HG03457 (cell line): ENCODE data around the gene LRPAP1.
"Not testable (repeated sequence)": the region's sequence is repeated elsewhere in the genome, so short reads cannot be mapped to it uniquely, and the experiment has no call there.

Source experiments
- ATAC-seq: cut with Tn5 transposase; IDR thresholded peaks from one replicate; pipeline ENCODE4 v1.9.1; 2021; ENCODE audit warnings: moderate number of reproducible peaks; ENCODE audit not compliant: unreplicated experiment

LRPAP1 gene

DNA sequence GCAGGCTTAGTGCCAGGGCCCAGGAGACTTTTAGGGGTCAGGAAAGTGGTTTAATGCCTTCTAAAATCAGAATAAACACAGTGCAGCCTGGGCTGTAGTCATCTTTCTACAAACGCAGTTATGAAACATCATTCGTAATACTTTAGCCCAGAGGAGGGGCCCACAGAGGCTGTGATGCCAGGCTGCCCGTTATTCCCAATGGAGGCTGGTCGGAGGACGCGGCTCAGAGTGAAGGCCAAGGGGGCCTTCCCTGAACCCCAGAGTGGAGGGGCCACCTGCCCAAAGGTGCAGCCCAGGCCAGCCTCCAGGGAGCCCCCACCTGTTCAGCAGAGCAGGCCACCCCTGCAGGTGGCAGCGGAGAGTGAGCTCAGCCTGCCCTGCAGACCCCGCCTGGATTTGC, 29.9 kb upstream of the LRPAP1 start:
- not testable (repeated sequence) for ATAC-seq

DNA sequence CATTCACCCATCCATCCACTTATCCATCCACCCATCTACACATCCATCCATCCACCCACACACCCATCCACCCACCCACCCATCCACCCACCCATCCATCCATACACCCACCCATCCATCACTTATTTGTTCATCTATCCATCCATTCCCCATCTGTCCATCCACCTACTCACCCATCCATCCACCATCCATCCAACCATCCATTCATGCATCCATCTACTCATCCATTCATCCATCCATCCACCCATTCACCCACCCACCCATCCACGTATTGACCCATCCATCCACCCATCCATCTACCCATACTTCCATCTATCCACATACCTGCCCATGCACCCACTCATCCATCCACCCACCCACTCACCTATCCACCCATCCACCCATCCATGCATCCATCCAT, 28.2 kb upstream of the LRPAP1 start:
- not testable (repeated sequence) for ATAC-seq

DNA sequence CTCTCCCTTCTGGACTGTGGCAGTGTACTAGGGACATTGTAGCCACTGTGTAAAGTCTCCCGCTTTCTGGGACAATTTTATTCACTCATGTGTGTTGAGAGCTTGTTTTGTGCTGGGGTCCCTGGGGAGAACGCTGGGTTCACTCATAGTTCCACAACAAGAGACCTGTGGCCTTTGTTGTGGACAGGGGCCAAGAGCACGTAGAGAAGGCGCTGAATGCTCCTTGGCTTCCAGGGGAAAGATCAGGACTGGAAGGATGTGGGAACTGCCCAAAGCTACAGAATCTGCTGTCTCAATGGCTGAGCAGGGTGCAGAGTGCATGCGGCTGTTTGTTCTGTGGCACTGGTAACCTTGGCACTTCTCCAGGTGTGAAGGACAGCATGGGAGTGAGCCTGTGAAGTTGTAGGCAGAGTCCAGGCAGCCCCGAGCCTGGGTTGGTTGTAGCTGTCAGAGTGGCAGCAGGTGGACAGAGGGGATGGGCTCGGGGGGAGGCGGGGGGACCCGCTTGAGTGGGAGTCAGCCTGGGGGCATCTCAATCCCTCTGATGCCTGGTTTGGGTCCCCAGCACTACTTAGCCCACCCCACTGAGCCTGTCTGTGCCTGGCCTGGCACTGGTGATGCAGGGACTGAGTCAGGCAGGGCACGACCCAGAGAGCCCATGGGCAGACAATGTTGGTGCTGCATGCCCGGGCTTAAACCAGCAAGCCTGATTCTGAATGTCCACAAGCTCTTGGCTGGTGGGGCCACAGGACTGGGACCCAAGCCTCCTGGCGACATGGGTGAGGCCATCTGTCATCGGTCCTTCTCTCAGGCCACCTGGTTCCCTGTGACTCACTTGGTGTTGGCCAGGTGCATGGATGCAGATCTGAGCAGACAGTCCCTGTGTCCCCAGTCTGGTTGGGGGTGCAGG, 27.4 kb upstream of the LRPAP1 start:
- ATAC-seq, result not testable (repeated sequence)

DNA sequence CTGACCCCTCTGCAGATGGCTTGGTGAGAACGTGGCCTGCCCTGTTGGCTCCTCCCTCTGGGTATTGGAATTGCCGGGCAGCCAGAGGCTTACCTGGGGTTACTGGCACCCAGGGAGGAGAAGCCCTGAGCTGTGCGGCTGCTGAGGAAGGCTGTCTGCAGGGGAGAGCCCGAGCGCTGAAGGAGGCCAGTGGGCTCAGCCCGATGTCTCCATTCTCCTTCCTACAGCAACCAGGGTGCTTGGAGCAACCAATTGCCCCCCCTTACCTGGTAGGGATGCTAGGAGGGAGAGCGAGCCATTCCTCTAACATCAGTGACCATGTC, 26.3 kb upstream of the LRPAP1 start:
- not testable (repeated sequence) for ATAC-seq

DNA sequence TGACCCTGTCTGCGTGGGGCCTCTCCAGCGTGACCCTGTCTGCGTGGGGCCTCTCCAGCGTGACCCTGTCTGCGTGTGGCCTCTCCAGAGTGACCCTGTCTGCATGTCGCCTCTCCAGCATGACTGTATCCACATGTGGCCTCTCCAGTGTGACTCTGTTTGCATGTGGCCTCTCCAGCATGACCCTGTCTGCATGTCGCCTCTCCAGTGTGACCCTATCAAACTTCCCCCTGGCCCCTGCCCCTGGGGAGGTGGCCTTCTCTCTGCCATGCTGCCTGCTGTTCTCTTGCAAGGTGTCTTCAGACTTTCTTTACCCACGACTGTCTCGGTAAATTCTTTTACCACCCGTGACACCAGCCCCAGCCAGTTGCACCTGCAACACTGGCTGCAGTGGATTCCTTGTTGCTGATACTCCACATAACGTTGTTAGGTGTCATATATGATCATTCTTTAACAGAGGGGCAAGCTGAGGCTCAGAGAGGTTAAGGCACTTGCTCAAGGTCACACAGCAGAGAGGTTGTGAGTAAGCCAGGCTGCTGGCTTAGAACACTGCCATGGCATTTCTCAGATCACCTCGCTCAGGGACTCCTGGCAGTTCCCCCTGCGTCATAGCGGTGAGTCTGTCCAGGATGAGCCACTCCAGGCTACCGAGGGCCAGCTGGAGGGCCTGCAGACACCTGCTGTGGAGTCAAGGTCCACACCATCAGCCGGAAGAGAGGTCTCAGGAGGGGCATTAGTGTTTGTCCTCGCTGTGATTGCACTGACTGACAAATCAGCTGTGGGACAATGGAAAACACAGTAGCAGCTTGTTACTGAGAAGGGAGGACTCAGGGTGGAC, 25.7 kb upstream of the LRPAP1 start:
- not testable (repeated sequence) for ATAC-seq

DNA sequence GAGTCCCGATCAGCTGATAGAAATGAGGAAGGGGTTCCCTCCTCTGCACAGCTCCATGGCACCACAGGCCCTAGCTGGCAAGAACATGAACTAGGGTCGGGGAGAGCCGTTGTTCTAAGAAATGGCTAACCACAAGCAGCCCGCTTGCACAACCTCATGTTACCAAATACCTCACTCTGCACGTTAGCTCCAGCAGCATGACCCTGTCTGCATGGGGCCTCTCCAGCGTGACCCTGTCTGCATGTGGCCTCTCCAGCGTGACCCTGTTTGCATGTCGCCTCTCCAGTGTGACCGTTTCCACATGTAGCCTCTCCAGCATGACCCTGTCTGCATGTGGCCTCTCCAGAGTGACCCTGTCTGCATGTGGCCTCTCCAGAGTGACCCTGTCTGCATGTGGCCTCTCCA, 24.9 kb upstream of the LRPAP1 start:
- not testable (repeated sequence) for ATAC-seq

DNA sequence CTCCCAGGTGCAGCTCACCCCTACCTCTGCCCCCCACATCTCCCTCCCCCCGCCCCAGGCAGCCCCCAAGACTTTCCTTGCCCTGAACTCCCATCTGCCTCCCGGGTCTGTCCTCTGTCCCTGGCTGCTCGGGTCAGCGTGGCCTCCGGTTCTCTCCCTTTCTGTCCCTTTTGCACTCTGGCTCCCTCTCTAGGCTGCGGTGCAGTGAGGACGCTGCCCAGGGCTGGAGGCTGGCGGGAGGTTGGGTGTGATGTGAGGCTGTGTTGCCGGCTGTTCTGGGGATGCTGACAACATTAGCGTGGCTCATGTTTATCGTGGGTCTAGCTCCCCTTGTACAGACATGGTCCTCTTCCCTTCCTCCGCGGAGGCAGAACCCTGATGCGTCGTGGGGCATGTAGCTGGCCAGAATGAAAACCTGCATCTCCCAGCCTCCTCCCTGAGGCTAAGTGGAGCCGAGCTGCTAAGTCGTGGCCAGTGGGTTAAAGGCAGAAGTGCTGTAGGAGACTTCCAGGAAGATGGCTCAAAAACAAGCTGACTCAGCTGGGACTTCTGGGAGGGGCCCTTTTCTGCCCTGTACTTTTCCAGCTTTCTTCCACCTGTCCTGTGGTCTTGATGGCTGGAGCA, 24.1 kb upstream of the LRPAP1 start:
- not testable (repeated sequence) for ATAC-seq

DNA sequence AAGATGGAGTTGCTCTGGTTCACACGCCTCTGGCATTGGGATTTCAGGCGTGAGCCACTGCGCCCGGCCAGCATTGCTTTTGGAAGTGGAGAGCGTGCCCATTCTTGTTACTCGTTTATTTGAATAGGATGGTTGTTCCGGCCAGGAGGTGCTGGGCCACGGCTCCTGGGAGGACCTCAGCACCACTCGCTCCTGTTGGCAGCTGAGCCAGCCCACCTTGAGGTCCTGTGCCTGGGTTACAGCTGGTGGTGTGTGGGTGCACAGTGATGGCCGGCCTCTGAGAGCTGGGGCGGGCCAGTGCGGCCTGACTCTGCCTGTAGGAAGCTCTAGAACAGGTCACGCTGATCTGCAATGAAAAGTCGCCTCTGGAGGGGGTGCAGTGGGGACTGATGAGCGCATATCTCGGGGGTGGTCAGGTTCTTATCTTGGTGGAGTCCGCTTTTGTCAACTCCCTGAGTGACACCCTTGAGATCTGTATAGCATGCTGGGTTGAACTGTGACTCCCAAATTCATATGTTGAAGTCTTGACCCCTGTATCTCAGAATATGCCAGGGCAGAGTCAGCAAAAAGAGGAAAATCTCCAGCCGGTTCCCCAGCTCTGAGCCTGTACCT, 23.3 kb upstream of the LRPAP1 start:
- ATAC-seq, result not testable (repeated sequence)

DNA sequence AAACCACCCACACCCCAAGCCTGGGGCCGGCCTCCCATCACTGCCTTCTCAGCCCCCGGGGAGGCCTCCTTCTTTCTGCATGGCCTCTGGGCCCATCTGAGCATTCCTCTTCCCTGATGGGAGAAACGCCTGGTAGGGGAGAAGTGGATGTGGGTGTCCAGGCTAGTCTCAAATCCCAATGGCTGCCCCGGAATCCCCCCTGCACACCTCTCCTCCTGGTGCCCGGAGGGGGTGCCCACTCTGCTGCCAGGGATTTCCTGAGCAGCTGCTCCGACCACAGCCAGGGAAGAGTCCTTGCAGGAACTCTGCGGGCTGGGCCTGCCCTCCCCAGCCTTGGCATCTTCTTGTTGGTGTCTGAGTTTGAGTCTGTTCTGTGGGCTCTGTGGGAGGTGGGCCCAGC, 19.1 kb upstream of the LRPAP1 start:
- not testable (repeated sequence) for ATAC-seq

DNA sequence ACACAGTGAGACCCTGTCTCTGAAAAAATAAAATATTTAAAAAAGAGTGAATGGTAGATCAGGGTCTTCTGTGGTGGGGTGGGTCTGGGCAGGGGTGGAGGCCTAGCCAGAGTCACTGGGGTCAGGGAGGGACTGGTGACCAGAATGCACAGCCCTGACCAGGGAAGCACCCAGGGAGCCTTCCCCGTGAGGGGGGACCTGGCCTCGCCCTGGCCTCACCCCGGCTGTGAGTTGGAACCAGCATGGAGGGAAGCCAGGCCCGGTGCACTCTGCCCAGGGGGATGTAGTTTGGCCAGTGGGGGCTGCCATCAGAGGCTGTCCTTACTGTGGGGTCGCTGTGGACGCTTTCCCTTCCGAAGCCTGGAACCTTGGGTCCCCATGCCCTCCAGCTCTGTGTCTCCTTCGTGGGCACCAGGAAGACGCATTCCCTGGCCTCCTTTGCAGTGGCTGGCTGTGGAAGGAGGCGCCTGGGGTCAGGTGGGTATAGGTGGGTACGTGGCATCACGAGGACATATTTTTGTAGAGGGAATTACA, 18.6 kb upstream of the LRPAP1 start:
- not testable (repeated sequence) for ATAC-seq

DNA sequence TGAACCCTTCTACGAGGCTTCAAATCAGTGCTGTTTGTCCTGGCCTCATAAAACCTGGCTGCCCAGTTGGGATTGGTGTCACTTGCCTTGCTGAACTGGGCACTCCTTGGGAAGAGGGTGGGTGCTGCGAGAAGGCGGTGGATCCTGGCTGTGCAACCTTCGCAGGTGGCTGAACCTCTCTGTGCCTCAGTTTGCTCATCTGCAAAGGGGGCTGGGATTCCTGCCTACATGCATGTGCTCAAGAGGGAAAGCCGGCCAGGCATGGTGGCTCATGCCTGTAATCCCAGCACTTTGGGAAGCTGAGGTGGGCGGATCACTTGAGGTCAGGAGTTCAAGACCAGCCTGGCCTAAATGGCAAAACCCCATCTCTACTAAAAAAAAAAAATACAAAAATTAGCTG, 17.8 kb upstream of the LRPAP1 start:
- not testable (repeated sequence) for ATAC-seq

DNA sequence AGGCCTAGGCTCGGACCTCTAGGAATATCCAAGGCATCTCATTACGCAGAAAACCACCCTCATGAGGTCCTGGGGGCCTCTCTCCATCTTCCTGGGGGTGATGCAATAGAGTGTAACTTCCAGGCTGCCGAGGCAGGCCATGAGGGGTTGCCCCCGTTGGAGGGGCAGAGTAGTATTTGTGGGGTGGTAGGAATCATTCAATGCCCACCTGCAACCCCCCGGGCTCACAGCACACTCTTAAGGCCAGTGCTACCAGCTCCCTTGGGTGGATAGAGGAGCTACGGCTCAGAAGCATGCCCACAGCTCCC, 17.4 kb upstream of the LRPAP1 start:
- ATAC-seq, result not testable (repeated sequence)

DNA sequence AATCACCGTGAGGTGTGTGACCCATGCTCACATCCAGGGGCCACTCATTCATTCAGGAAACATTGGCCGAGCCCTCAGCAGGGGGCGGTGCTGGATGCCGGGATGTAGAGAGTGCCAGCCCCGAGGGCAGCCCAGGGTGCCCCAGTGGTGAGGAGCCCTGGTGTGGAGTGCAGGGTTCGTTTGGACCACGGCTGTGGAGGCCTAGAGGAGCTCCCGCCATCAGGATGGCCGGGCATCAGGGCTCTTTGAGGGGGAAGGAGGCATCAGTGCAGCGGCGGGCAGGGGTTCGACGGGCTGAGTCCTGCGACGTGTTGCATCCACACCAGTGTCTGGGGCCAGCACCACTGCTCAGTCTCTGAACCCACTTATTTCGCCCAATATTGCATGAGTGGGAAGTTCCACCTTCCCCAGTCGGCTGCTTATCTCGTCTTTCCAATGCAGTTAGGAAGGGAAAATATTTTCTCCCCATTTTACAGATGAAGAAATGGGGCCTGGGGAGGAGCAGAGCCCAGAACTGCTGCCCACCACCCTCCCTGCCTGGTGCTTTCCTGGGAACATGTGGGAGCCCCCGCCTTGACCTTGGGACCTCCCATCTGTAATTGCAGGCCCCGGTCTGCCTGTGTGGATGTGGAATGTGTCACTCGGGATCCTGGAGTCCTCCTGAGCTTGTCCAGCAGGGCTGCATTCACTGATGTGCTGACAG, 16.9 kb upstream of the LRPAP1 start:
- not testable (repeated sequence) for ATAC-seq

DNA sequence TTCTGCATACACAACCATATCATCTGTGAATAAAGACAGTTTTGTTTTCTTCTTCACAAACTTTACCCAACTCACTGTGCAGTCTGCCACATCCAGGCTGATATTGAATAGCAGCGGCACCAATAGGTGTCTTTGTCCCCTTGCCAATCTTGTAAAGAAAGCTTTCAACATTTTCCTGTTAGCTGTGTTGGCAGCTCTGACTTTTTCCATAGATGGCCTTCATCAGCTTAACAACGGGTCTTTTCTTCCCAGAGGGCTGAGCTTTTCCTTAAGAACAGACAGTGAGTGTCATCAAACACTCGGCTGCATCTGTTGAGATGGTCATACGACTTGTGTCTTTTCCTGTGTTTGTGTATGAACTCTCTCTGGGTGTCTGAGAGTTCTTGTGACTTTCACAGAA, 14.5 kb upstream of the LRPAP1 start:
- ATAC-seq, result not testable (repeated sequence)

DNA sequence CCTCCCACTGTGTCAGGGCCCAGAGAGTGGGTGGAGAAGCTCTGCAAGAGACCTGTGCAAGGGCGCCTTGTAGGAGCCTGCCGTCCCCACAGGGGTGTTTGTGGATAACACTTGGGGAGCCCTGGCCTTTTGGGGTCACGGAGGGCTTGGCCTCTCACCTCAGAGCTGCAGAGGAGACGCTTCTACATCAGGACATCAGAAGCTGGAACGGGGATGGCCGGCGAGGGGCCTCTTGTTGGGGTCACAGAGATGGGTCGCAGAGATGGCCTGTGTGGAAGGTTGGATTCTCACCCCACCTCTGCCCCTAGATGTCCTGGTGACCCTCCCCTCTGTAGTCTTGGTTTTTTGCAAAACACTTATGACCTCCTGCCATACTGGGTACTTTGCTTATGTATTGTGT, 13.1 kb upstream of the LRPAP1 start:
- not testable (repeated sequence) for ATAC-seq

DNA sequence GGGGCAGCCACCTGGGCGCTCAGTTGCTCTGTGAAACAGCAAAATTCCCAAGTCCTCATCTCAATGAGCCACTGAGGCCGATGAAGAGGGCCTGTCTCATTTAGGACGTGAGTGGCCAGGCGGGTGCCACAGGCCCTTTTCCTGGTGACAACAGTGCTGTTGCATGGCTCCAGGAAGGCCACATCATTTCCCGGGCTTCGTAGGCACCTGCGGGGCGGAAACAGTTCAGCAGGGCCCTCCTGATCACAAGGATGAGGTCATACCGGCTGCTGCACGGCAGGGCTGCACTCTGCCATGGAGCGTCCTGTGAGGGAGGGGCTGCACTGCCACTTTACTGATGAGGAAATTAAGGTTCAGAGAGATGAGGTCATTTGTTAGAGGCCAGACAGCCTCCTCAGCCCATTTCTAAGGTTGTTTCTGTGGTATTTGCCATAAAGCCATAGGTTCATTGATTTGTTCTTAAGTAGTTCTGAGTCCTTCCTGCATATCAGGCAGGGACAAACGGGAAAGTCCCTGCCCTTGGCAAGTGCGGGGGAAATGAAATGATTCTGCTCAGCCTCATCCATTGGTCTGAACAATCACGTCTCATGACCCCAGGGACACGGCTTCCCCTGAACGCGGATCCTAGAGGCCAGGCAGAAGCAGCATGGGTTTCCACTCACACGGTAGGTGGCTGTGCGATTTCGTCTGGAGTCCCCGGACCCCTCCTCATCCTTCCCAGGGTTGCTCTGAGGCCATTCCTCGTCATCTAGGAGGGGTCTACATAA, 12.2 kb upstream of the LRPAP1 start:
- ATAC-seq, result not testable (repeated sequence)

DNA sequence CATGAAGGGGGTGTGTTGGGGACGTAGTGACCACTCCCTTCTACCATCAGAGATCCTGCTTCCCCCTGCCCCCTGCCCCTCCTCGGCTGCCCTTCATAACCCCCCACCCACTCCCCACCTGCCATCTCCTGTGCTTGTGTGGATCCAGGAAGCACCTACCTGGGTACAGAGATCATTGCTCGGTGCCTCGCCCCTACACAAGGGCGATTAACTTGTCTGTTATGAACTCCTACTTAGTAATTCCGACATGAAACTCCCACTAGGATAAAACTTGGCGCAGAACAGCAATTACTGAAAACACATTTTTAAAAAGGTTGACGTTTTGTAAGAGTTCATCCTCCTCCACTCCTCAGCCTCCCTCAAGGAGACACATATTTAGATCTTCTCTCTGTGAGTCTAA, 11.2 kb upstream of the LRPAP1 start:
- not testable (repeated sequence) for ATAC-seq

DNA sequence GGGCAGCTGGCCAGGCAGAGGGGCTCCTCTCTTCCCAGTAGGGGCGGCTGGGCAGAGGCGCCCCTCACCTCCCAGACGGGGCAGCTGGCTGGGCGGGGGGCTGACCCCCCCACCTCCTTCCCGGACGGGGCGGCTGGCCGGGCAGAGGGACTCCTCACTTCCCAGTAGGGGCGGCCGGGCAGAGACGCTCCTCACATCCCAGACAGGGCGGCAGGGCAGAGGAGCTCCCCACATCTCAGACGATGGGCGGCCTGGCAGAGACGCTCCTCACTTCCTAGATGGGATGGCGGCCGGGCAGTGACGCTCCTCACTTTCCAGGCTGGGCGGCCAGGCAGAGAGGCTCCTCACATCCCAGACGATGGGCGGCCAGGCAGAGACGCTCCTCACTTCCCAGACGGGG, 6.7 kb upstream of the LRPAP1 start:
- ATAC-seq, result not testable (repeated sequence)

DNA sequence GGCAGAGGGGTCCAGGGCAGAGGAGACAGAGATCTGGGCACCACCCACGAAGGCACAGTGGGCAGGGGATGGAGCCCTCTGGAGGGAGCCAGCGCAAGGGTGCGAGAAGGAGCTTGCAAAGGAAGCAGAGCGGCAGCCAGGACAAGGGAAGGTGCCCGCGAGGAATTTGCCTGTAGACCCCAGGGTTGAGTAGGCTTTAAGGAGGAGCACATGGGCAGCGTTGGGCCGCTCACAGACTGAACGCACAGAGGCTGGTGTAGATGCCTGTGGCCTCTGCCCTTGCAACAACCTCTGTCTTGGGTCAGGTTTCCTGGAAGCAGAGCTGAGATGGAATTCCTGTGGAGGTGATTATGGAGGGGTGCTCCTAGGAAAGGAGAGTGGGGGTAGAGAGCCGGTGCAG, 3.6 kb upstream of the LRPAP1 start:
- not testable (repeated sequence) for ATAC-seq

DNA sequence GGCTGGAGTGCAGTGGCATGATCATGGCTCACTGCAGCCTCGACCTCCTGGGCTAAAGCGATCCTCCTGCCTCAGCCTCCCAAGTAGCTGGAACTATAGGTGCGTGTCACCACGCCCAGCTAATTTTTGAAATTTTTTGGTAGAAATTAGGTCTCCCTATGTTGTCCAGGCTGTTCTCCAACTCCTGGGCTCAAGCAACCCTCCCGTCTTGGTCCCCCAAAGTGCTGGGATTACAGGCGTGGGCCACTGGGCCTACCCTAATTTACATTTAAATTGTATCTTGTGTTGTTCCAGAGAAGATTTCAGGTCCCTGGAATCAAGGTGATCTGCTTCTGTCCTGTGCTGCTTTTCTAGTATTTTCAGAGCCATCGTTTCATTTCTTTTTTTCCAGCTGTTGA, 1.2 kb upstream of the LRPAP1 start:
- no peak for ATAC-seq
